ENCODE data around the gene THSD1. TPM values are rescaled to one million over a fixed set of nuclear protein-coding genes. Genes with fewer than 3 reads are reported as not detected.

Gene THSD1
- total and polyA plus RNA-seq, 10 of the 15 experiments (the other 5 are each of a cell fraction or from before 2014, with no cell fraction given) = 0.03 to 0.20 (median 0.13) TPM; not detected in 2

DNA sequence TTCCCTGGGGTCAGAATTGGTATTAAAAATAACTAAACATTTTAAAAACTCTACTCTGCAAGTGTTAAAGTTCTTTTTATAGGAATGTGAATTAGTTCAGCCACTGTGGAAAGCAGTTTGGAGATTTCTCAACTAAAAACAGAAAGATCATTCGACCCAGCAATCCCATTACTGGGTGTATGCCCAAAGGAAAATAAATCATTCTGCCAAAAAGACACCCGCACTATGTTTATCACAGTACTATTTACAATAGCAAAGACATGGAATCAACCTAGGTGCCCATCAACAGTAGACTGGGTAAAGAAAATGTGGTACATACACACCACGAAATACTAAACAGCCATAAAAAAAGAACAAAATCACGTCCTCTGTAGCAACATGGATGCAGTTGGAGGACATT, 657 bp upstream of the THSD1 start:
- Histone ChIP-seq H3K79me2 (ENCODE audit: control insufficient read depth, insufficient read depth, low read length) (no peaks in the 10 kb centered on the region), H3K9me3 (replicated peaks; ENCODE audit: control insufficient read depth, insufficient read depth, low read length) (no peaks in the 10 kb centered on the region), H3K36me3 (ENCODE audit: control insufficient read depth in 2 of 2, insufficient read depth in 2 of 2, low read length in 1 of 2) (no peaks in the 10 kb centered on the region), H2AFZ (ENCODE audit: control insufficient read depth, low read depth, low read length) (no peak overlapping the region), H3K9ac (ENCODE audit: control insufficient read depth, insufficient read depth, low read length) (no peak overlapping the region), H3K27ac (ENCODE audit: control insufficient read depth, insufficient read depth) (no peak overlapping the region), H3K4me2 (ENCODE audit: control insufficient read depth, insufficient read depth) (no peak overlapping the region), H3K27me3 (replicated peaks in 1 of 2; ENCODE audit: control insufficient read depth in 2 of 2, insufficient read depth in 2 of 2, low read length in 1 of 2) (peaks cover 0 to 2% of the 10 kb centered on the region in 2 experiments; a peak in 2 of 4 replicates), H3K4me3 (no peak overlapping the region), H3K4me1 (ENCODE audit: control insufficient read depth, insufficient read depth, low read length) (no peaks in the 10 kb centered on the region), H4K20me1 (ENCODE audit: control insufficient read depth, insufficient read depth) (no peaks in the 10 kb centered on the region)
- TF ChIP-seq ZBTB11 (CRISPR knock-in tag; IDR thresholded peaks at IDR 0.05) = no peak
- TF ChIP-seq, protein P1, sequence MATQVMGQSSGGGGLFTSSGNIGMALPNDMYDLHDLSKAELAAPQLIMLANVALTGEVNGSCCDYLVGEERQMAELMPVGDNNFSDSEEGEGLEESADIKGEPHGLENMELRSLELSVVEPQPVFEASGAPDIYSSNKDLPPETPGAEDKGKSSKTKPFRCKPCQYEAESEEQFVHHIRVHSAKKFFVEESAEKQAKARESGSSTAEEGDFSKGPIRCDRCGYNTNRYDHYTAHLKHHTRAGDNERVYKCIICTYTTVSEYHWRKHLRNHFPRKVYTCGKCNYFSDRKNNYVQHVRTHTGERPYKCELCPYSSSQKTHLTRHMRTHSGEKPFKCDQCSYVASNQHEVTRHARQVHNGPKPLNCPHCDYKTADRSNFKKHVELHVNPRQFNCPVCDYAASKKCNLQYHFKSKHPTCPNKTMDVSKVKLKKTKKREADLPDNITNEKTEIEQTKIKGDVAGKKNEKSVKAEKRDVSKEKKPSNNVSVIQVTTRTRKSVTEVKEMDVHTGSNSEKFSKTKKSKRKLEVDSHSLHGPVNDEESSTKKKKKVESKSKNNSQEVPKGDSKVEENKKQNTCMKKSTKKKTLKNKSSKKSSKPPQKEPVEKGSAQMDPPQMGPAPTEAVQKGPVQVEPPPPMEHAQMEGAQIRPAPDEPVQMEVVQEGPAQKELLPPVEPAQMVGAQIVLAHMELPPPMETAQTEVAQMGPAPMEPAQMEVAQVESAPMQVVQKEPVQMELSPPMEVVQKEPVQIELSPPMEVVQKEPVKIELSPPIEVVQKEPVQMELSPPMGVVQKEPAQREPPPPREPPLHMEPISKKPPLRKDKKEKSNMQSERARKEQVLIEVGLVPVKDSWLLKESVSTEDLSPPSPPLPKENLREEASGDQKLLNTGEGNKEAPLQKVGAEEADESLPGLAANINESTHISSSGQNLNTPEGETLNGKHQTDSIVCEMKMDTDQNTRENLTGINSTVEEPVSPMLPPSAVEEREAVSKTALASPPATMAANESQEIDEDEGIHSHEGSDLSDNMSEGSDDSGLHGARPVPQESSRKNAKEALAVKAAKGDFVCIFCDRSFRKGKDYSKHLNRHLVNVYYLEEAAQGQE (IDR thresholded peaks at IDR 0.05; ENCODE audit: low read depth, low read length) = no peak
- no peak for TF ChIP-seq STAT3 (IDR thresholded peaks at IDR 0.05; ENCODE audit: low read depth, low read length)
- TF ChIP-seq SMAD1 (IDR thresholded peaks at IDR 0.05; ENCODE audit: low read depth, partially characterized antibody) = no peak
- TF ChIP-seq, protein P2, sequence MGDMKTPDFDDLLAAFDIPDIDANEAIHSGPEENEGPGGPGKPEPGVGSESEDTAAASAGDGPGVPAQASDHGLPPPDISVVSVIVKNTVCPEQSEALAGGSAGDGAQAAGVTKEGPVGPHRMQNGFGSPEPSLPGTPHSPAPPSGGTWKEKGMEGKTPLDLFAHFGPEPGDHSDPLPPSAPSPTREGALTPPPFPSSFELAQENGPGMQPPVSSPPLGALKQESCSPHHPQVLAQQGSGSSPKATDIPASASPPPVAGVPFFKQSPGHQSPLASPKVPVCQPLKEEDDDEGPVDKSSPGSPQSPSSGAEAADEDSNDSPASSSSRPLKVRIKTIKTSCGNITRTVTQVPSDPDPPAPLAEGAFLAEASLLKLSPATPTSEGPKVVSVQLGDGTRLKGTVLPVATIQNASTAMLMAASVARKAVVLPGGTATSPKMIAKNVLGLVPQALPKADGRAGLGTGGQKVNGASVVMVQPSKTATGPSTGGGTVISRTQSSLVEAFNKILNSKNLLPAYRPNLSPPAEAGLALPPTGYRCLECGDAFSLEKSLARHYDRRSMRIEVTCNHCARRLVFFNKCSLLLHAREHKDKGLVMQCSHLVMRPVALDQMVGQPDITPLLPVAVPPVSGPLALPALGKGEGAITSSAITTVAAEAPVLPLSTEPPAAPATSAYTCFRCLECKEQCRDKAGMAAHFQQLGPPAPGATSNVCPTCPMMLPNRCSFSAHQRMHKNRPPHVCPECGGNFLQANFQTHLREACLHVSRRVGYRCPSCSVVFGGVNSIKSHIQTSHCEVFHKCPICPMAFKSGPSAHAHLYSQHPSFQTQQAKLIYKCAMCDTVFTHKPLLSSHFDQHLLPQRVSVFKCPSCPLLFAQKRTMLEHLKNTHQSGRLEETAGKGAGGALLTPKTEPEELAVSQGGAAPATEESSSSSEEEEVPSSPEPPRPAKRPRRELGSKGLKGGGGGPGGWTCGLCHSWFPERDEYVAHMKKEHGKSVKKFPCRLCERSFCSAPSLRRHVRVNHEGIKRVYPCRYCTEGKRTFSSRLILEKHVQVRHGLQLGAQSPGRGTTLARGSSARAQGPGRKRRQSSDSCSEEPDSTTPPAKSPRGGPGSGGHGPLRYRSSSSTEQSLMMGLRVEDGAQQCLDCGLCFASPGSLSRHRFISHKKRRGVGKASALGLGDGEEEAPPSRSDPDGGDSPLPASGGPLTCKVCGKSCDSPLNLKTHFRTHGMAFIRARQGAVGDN (IDR thresholded peaks at IDR 0.05) = no peak
- BruUV-seq (replicated peaks) = no TSS peak
- intact Hi-C loops (cut with micrococcal nuclease; ENCODE audit: unreplicated experiment) = no loop called here
- in situ Hi-C loops (cut with MboI) = no loop called here
- WGBS (ENCODE audit: insufficient coverage, insufficient replicate concordance, low lambda C conversion rate, missing lambda C conversion rate) = 80% methylated on average over 4 of the region's 4 CpGs
- ATAC-seq (no peak), FAIRE-seq (no peak), DNase-seq (ENCODE audit: low read depth, low spot score) (no peak)
- ChIA-PET CTCF (no interaction called here), SMC1A (ENCODE audit: uncharacterized antibody, unreplicated experiment) (interaction anchor here (0.6 to 1.7 kb wide), 3 partner anchors 10 to 24 kb away, joined by 3 to 5 read pairs (median 3); no protein-coding TSS in a partner anchor), RAD21 (ENCODE audit: unreplicated experiment) (no interaction called here), POLR2A (no interaction called here)
